Measurements from ENCODE around the gene SZT2.
"Not testable (repeated sequence)": the region's sequence is repeated elsewhere in the genome, so short reads cannot be mapped to it uniquely, and the experiment has no call there.

SZT2 gene

DNA sequence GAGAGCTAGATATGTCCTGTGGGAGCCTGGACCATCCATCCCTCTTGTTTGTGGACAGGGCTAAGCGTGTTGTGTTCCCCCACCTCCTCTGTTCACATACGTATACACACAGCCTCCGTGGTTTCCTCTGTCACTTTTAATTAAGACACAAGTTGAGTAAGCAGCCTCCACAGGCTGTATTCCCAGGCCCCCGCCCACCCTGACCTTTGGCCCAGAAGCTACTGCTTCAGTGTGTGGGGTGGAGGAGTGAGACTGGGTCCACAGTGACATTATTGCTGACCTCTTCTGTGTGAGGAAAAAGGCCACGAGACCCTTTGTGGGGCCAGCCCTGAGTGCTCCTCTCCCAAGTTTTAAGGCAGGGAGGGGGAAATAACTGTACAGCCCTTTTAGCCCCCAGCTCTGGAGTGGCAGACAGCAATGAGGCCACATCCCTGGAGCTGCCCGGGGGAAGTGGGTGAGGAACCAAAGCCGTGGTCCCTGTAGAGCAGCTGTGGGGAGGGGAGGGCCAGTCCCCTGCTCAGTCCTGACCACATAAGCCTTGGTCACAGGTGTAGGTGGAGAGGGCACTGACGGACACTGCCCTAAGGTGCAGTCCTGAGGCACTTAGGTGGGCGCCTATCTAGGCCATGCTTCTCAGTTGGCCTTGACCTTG, 26.3 kb upstream of the SZT2 start:
- DNase-seq: no peak

DNA sequence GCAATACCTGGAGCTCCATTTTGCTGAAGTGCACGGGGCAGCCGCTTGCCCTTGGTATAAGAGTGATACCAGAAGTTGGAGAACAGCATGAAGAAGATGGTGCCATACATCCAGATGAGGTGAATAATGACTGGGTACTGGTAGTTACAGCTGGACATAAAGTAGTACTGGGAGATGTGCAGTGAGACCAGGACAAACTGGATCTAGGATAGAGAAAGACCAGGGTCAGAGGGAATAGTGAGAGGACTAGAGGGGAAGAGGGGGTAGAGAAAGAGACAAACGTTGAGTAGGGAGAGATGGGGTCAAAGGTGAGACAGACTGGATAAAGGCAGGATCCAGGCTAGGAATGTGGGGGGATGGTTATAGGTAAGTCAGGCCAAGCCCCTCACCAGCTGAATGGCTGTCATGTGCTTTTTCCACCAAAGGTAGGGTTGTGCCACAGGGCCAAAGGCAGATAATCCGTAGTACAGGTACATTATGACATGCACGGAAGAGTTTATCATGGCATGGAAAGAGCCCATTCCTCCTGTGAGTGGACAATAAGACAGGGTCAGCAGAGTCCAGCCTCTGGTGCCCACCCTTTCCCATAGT, 25.7 kb upstream of the SZT2 start:
- no peak for DNase-seq

DNA sequence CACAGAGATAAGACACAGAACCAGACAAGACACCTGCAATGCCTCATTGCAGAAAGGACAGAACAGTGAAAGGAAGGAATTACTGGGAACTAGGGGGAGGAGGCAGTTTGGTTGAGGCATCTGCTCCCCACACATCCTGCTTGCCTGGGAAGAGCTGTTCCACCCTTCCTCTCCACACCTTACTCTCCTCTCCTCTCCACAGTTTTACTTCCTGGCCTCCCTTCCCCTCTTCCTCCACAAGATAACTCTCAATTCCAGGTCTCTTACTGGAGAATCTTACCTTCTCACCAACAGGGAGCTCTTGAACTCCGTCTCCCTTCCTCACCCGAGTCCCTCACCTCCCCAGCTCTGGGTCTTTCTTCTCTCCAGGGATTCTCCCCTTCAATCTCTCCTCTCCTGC, 24.0 kb upstream of the SZT2 start:
- DNase-seq: no peak

DNA sequence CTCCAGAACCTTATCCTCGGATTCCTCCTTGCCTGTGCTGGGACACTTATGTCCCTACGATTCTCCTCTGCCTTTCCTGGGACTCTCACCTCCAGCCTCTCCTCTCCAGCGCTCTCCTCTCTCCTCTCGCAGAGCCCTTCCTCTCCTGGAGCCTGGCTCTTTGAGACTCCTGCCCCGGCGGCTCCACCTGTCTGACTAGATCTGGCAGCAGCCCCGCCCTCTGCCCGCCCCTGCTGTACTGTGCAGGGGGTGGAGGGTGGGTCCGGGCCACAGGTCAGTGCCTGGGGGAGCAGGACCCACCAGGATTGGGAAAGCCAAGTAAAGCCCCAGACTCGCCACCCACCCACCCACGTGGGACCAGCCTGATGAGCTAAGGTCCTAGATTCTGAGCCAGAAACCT, 23.5 kb upstream of the SZT2 start:
- DNase-seq: peak; percentile 17

DNA sequence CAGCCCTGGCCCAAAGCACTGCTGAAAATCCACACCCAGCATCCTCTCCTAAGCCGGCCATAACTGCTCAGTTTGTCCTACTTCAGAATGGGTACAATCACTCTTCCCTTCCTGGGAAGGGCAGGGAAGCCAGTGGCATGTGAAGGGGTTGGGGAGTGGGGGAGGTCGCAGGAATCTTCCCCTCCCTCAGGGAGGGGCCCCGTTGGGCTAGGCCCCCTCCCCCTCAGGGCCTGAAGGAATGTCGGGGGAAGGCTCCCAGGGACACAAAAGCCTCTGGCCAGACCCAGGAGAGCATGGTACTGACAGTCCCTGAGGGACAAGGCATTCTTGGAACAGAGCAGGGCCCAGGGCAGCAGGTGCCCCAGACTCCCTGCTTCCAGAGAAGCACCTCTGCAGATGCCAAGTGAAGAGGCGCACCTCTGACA, 23.1 kb upstream of the SZT2 start:
- DNase-seq: no peak

DNA sequence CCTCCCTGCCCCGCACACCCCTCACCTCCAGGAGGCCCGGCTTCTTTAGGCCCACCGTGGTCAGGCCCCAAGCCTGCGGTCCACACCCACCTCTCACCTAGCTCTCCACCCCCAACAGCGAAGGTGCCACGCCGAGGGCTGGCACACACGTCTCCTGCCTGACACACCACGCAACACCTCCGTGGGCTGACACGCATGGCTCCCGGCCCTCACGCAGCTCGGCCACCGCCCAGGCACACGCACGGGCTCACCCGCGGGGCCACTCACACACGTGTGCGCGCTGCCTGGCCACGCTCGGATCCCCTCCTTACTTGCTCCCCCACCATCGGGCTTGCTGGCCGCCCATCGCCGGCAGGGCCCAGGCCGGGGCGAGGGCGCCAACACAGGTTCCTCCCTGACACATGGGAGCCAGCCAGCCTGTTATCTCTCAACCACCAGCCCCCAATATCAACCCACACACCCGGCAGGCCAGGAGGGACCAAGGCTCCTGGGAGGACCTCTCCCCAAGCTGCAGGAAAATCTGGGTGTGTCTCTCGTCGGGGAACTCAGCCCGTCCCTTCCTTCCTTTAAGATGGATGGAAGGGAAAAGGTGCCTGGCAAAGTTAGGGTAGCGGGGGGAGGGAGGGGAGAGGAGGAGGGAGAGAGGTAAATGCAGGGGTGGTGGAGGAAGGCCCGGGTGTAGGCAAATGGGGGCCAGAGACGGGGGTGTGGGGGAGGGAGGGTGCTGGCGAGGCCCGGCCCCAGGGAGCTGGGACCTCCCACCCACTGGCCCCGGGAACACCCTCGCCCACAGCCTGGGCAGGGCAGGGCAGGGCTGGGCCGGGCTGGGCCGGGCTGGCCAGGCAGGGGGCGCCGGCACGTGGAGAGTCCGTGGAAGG, 22.4 kb upstream of the SZT2 start:
- peak; percentile 55 for DNase-seq

DNA sequence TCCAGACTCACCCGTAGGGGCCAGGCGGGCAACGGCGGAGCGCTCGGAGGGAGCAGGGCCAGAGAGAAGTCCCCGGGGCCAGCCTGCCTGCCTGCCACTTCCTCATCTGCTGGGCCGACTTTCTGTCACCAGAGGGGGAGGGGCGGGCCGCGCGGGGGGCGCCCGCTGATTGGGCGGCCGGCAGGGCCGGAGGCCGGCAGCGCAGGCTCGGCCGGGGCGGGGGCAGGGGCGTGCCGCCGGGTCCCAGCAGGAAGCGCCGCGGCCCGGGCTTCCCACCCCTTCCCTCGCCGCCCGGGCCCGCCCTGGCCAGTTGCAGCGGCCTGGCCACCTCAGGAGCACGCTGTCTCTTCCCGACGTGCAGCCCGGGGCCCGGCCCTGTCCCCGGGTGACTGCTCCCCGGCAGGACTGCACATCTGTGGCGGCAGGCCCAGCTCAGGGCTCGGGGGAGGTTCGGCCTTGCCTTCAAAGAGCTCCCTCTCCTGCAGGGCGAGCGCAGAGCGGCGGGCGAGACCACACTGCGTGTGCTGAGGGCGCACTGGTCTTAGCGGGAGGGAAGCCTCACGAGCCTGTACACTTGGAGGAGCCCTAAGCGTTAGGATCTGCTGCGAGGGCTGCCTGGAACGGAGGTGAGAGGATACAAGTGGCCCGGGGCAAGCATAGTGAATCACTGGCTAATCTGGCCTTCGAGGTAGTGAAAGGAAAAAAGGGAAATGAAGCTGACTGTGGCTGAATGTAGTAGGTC, 21.6 kb upstream of the SZT2 start, which contains the start of gene ELOVL1:
TSS of gene ELOVL1 (minus strand) at position 108 of the 742 bp plus-strand sequence. CDS start 2,402 bp downstream, outside the sequence.
- peak; percentile 91 for DNase-seq

DNA sequence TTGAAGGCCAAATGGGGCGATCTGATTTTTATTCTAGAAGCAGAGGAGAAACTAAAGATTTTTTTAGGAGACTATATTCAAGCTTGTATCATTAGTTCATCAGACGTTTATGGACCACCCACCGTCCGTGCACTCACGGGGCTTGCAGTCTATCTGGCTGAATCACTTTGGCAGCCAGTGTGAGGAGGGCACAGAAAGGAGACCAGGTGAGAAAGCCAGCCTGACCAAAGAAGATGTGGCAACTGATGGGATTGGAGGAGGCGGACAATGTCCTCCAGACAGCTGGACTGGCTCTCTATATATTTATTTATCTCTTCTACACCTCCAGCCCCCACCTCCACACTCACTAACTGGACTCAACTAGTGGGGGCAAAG, 21.1 kb upstream of the SZT2 start:
- DNase-seq: no peak

DNA sequence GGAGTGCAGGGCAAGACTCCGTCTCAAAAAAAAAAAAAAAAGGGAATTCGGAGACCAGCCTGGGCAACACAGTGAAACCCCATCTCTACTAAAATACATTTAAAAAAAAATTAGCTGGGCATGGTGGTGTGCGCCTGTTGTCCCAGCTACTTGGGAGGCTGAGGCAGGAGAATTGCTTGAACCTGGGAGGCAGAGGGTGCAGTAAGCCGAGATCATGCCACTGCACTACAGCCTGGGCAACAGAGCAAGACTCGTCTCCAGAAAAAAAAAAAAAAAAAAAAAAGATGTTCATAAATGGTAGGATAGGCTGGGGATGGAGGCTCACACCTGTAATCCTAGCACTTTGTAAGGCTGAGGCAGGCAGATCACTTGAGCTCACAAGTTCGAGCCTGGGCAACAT, 19.9 kb upstream of the SZT2 start:
- not testable (repeated sequence) for DNase-seq

DNA sequence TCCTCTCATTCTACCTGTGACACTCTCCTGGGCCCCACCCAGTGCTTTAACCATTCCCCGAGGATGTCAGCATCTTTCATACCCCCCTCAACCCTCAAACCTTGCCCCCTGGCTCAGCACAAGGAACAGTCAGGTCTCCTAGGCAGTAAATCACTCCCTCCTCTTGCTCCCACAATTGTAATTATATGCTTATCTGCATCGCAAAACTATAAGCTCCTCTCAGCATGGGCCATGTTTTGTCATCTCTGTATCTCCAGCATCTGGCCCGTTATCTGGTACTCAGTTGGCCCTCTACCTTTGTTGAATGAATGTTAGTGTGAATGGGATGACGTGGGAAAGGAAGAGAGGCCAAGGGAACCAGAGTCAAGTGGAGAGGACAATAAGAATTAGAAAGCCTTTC, 19.1 kb upstream of the SZT2 start:
- DNase-seq: peak; percentile 3

DNA sequence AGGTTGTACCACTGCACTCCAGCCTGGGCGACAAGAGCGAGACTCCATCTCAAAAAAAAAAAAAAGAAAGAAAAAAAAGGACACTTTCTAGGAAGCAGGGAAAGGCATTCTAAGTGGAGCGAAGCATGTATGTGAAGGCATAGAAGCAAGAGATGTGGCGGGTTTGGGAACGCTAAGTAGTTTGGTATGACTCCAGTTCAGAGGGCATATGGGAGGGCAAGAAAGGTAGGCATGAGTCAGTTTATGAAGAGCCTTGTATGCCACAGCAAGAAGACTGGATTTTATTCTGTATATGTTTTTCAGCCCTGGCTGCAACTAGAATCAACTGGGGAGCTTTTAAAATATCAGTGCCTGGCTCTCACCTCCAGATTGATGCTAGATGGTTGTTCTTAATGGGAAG, 17.5 kb upstream of the SZT2 start:
- no peak for DNase-seq

DNA sequence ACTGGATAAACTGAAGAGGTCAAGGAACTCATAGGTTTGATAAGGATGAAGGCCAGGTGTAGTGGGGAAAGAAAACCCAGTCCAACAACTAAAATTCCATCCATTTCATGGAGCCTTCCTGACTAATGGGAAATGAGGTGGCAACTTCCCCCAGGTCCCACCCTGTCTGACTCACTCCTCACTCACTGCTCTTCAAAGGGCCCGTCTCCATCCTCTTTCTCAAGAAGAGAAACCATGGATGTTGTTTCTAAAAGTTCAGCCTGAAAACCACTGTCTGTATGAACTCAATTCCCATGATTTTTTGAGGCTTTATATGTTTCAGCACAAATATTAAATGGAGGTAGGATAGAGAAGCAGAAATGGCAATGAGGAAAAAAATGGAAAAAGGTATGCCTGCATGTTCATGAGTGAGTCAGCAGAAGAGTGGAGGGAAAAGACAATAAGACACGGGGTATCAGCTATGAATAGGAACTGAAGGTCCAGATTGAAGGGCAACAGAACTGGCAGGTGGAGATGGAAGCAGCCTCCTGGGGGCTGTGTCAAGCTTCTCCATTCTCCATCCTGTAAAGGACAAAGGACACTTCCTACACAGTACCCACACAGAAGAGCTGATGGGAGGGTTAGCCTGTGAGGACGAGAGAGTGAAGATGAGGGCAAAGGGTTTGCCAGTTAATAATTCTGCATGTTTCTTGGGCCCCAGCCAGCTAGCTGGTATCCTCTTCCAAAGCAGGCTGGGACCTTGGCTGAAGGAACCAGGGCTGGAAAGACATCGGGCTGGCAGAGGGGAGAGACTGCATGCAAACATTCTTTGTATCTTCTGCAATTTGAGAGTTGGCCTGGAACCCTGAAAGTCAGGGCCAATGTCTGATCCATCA, 16.4 kb upstream of the SZT2 start:
- DNase-seq: no peak

DNA sequence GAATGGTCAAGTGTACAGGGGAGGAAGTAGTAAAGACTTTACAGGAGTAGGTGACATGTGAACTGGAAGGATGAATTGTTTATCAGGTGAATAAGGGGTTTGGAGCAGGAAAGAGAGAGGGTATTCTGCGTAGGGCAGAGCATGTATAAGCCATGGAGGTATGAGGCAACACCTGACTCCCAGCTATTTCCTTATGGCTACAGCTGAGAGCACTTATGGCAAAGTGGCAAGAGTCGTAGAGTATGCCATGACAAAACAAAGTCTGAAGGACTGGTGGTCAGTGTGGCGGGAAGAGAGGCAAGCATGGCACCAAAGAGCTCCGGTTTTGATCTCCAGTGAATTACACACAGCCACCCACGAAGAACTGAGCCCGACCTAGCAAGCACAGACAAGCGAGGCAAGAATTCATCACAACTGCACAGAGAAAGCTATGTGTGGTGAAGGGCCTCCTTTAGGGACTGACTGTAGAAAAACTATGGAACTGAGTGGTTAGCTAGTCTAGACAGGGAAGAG, 12.9 kb upstream of the SZT2 start:
- DNase-seq: no peak

DNA sequence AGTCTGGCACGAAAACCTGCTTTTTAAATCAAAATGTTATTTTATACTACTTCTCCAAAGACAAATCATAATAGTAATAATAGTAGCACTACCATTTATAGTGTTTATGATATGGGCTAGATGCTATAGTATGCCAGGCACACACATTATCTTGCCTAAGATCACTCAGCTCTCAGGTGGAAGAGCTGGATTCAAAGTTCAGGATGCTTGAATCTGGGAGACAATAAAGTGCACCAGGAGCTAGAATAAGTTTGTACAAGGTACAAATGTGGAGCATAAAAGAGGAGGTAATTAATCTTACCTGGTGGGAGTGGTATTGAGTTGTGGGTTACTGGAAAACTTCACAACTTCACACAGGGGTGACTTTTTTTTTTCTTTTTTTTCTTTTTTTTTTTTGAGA, 11.9 kb upstream of the SZT2 start:
- no peak for DNase-seq

DNA sequence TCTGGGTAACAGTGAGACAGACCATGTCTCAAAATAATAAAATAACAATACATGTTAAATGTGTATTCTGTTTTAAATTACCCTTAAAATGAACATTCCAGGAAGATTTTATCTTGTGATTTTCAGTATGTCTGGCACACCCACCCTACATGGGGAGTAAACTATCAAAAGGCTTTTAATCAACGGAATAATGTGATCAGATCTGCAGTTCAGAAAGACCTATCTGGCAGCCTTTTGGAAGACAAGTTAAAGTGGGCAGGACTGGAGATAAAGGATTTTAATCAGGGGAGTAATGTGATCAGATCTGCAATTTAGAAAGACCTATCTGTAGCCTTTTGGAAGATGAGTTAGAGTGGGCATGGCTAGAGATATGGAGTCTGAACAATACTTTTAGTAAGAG, 10.2 kb upstream of the SZT2 start:
- DNase-seq: no peak

DNA sequence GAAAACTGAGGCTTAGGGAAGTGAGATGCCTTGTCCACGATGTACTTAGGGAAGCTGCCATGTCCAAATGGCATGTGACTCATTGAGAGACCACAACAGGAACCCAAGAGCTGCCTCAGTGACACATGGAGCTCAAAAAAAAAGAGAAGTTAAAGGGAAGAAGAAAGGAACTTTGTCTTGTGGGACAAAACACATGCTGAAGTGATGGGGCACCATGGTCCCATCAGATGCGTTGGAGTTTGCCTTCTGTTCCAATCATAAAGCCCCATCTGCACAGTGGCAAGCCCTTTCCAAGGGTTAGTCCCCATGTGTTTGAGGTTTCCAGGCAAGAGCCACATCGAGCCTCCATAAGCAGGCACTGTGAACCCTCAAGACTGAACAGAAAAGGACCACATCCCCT, 8.1 kb upstream of the SZT2 start:
- no peak for DNase-seq

DNA sequence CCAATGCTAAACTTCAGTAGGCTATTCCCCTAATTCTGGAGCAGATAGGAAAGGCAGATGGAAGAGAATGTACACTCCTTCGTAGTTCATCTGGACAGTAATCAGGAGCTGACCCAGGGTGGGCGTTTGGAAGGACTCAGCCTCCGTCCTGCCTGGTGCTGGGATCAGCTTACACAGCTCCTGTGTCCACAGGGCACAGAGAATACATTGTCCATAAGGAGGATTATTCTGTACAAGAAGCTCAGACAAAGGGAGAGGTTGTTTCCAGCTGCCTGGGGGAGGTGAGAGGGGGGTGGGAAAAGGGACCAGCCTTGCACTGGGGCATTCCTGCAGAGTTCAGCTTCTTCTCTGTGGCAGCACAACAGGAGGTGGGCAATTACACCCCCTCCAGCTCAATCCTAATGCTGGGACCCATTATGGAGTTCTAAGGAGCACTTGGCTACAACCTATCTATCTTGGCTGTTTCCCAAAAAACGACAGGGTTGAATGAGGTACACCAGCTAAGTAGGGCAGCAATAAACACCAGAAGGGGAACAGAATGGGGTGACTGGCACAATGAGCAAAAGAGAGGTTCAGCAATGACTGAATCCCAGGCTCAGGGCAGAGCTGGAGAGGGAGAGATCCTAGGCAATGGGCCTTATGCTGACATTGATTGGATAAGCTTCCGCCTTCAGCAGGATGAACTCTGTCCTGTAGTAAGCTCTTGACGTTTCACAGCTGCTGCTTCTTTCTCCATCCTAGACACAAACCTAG, 7.5 kb upstream of the SZT2 start:
- DNase-seq: peak; percentile 64

DNA sequence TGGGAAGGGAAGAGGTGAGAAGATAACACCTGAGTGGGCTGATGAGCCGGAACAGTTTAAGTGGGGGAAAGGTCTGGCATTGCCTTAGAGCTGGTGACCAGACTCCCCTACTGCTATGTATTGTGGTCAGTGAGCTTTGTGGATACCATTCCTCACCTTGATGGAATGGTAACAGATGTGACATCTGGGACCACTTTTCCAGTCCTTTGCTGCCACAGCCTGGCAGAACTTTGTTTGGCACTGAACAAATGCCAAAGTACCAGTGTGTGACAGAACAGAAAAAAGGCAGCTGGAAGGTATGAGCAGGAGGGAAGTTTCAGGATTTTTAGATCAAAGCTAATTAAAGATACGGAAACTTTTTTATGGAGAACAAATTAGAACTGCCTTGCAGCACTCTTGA, 6.2 kb upstream of the SZT2 start:
- peak; percentile 22 for DNase-seq

DNA sequence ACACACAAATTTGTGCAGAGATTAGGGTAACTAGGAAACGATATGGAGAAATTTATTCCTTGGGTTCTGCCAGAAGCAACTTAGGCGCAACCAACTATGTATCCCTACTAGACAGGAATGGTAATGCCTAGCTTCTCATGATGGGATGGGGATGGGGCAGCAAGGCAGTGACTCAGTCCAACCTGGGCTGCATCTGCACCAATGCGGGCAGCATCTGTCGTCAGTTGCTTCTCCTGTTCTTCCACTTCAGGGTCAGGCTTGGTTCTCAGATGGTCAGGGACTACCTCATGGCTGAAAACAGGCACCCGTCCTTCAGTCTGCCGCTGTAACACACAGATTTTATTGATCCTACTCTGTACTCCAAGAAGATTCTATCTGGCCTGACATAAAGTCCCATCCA, 3.0 kb upstream of the SZT2 start:
- no peak for DNase-seq

DNA sequence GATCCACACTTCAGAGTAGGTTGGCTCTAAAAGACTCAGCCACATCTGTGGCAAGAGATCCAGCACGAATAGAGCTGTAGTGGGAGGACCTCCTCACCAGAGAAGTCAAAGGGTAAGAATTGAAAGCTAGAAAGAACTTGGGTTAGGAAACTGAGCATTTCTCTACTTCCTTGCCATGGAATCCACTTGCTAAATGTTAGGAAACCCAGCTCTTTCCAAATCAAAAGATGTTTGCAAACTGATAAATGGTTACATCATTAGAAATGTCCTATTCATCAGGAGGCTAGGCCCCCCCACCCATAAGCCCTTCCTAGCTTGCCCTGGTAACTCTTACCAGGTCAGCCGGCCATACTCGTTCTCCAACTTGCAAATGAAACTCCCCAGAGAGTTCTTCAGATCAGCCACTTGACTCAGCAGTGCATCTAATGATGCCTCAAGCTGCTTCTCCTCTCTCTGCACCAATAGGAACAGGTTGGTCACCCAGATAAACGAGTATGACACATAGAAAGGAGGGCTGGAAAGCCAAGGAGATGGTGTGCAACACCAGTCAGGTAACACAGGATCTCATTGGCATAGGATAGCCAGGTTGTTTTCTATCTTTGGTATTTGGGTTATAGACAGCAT, 1.6 kb upstream of the SZT2 start:
- no peak for DNase-seq

DNA sequence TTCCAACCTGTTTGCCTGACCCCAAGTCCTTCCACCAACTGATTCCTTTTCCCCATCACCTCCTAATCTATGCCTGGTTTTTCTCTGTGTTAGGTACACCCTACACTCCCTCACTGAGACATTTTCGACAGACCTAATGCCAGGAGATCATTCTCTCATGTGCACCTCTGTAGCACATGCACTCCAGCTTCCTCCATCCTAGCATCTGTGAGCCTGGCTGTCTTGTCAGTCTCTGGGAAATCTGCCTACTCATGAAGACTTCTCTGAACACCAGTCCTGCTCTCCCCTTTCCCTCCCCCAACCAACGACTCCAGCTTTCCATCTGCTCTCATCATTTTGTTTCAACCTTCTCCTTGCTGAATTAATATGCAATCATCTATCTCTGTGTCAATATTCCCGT, 1.1 kb upstream of the SZT2 start:
- peak; percentile 2 for DNase-seq
